ENCODE results near the gene MAGI1.

The MAGI1 gene

GRCh38 chr3:65508750-65509422 is 529.8 kb downstream of the MAGI1 start:
- H3K4me3 ChIP-seq (ENCODE audit: low read depth, low read length) = no peak overlapping the region
- no peak for DNase-seq (ENCODE audit: low read depth)
- TF ChIP-seq CTCF (conservative IDR thresholded peaks at IDR 0.05; ENCODE audit: low read depth, low read length) = no peak

GRCh38 chr3:65507437-65507836 is 531.3 kb downstream of the MAGI1 start:
- DNase-seq (ENCODE audit: low read depth) = no peak
- no peak for TF ChIP-seq CTCF (conservative IDR thresholded peaks at IDR 0.05; ENCODE audit: low read depth, low read length)
- H3K4me3 ChIP-seq (ENCODE audit: low read depth, low read length) = no peak overlapping the region

GRCh38 chr3:65503776-65504175 is 534.9 kb downstream of the MAGI1 start:
- no peak for DNase-seq (ENCODE audit: low read depth)
- H3K4me3 ChIP-seq (ENCODE audit: low read depth, low read length) = no peak overlapping the region
- no peak for TF ChIP-seq CTCF (conservative IDR thresholded peaks at IDR 0.05; ENCODE audit: low read depth, low read length)

GRCh38 chr3:65502526-65502925 is 536.2 kb downstream of the MAGI1 start:
- TF ChIP-seq CTCF (conservative IDR thresholded peaks at IDR 0.05; ENCODE audit: low read depth, low read length) = no peak
- no peak for DNase-seq (ENCODE audit: low read depth)
- H3K4me3 ChIP-seq (ENCODE audit: low read depth, low read length) = no peak overlapping the region

GRCh38 chr3:65500398-65501306 is 538.1 kb downstream of the MAGI1 start:
- no peak for TF ChIP-seq CTCF (conservative IDR thresholded peaks at IDR 0.05; ENCODE audit: low read depth, low read length)
- DNase-seq (ENCODE audit: low read depth) = peak; percentile 14
- no peak overlapping the region for H3K4me3 ChIP-seq (ENCODE audit: low read depth, low read length)

GRCh38 chr3:65497846-65498245 is 540.9 kb downstream of the MAGI1 start:
- H3K4me3 ChIP-seq (ENCODE audit: low read depth, low read length) = no peak overlapping the region
- TF ChIP-seq CTCF (conservative IDR thresholded peaks at IDR 0.05; ENCODE audit: low read depth, low read length) = no peak
- DNase-seq (ENCODE audit: low read depth) = no peak

Measured in choroid plexus epithelial cell (primary cell).